H9 (cell line): ENCODE results near the gene CD300LG. TPM values are rescaled to one million over a fixed set of nuclear protein-coding genes. Genes with fewer than 3 reads are reported as not detected.

Source experiments
- DNase-seq: peaks from one replicate; pipeline ENCODE4 v3.0.0-alpha.2; 2017
- H2AFZ ChIP-seq: one replicate; pipeline ENCODE4 v1.6.1; 2013; ENCODE audit warnings: mild to moderate bottlenecking, low read length, control low read depth, moderate library complexity
- H2AK5ac ChIP-seq: 2 replicates; pipeline ENCODE4 v1.6.1; 2013; ENCODE audit warnings: low read length, control low read depth, mixed read lengths; ENCODE audit not compliant: insufficient read length
- H2BK120ac ChIP-seq: one replicate; pipeline ENCODE4 v1.6.1; 2013; ENCODE audit warnings: low read depth, mild to moderate bottlenecking, low read length, control low read depth, inconsistent platforms; ENCODE audit not compliant: poor library complexity, severe bottlenecking
- H2BK12ac ChIP-seq: 2 replicates; pipeline ENCODE4 v1.6.1; 2013; ENCODE audit warnings: low read length, control low read depth, mixed read lengths, low read depth; ENCODE audit not compliant: insufficient read length
- H2BK15ac ChIP-seq: 2 replicates; pipeline ENCODE4 v1.6.1; 2013; ENCODE audit warnings: low read depth, low read length, control low read depth
- H2BK20ac ChIP-seq: one replicate; pipeline ENCODE4 v1.6.1; 2013; ENCODE audit warnings: low read depth, mild to moderate bottlenecking, low read length, control low read depth, inconsistent platforms; ENCODE audit not compliant: poor library complexity, severe bottlenecking
- H2BK5ac ChIP-seq: 2 replicates; pipeline ENCODE4 v1.6.1; 2013; ENCODE audit warnings: low read length, control low read depth, mixed read lengths; ENCODE audit not compliant: insufficient read length
- H3K14ac ChIP-seq: 2 replicates; pipeline ENCODE4 v1.6.1; 2013; ENCODE audit warnings: low read length, control low read depth; ENCODE audit not compliant: insufficient read depth
- H3K18ac ChIP-seq: 2 replicates; pipeline ENCODE4 v1.6.1; 2013; ENCODE audit warnings: low read depth, mild to moderate bottlenecking, mixed read lengths, low read length, control low read depth; ENCODE audit not compliant: insufficient read length
- H3K23ac ChIP-seq: 2 replicates; pipeline ENCODE4 v1.6.1; 2013; ENCODE audit warnings: low read length, control low read depth, mixed read lengths, low read depth; ENCODE audit not compliant: insufficient read length
- H3K23me2 ChIP-seq: 2 replicates; pipeline ENCODE4 v1.6.1; 2013; ENCODE audit warnings: low read depth, mild to moderate bottlenecking, mixed read lengths, low read length, control low read depth; ENCODE audit not compliant: insufficient read length, poor library complexity, severe bottlenecking
- H3K27ac ChIP-seq: 2 replicates; pipeline ENCODE4 v1.5.1; 2013; ENCODE audit warnings: low read length, control low read depth, mixed read lengths, low read depth; ENCODE audit not compliant: insufficient read length
- H3K27me3 ChIP-seq: 2 replicates; pipeline ENCODE4 v1.6.1; 2013; ENCODE audit warnings: low read length, control low read depth, inconsistent platforms; ENCODE audit not compliant: insufficient read depth
- H3K4ac ChIP-seq: 2 replicates; pipeline ENCODE4 v1.6.1; 2013; ENCODE audit warnings: low read depth, mild to moderate bottlenecking, control low read depth, inconsistent platforms, low read length, moderate library complexity
- H3K4me1 ChIP-seq: 2 replicates; pipeline ENCODE4 v1.6.1; 2013; ENCODE audit warnings: low read length, control low read depth, inconsistent platforms; ENCODE audit not compliant: insufficient read depth
- H3K4me2 ChIP-seq: 2 replicates; pipeline ENCODE4 v1.6.1; 2013; ENCODE audit warnings: low read length, control low read depth, mixed read lengths; ENCODE audit not compliant: insufficient read length, insufficient read depth
- H3K56ac ChIP-seq: 2 replicates; pipeline ENCODE4 v1.6.1; 2013; ENCODE audit warnings: low read depth, mild to moderate bottlenecking, mixed read lengths, low read length, control low read depth; ENCODE audit not compliant: insufficient read length
- H3K79me1 ChIP-seq: 2 replicates; pipeline ENCODE4 v1.6.1; 2013; ENCODE audit warnings: low read depth, mild to moderate bottlenecking, moderate library complexity, low read length, control low read depth, inconsistent platforms; ENCODE audit not compliant: insufficient read depth, poor library complexity, severe bottlenecking
- H3K79me2 ChIP-seq: 2 replicates; pipeline ENCODE4 v1.6.1; 2013; ENCODE audit warnings: low read length, control low read depth, inconsistent platforms; ENCODE audit not compliant: insufficient read depth
- H3K9ac ChIP-seq: 2 replicates; pipeline ENCODE4 v1.6.1; 2013; ENCODE audit warnings: low read length, control low read depth, mixed read lengths; ENCODE audit not compliant: insufficient read length; ENCODE audit errors: extremely low read depth
- H3K9me3 ChIP-seq: one replicate; pipeline ENCODE4 v1.6.1; 2013; ENCODE audit warnings: low read depth, low read length, inconsistent platforms; ENCODE audit not compliant: control insufficient read depth
- H3T11ph ChIP-seq: one replicate; pipeline ENCODE4 v1.6.1; 2013; ENCODE audit warnings: mild to moderate bottlenecking, low read length, control low read depth, inconsistent platforms
- H4K20me1 ChIP-seq: one replicate; pipeline ENCODE4 v1.6.1; 2013; ENCODE audit not compliant: control insufficient read depth, insufficient read length, insufficient read depth
- H4K5ac ChIP-seq: 2 replicates; pipeline ENCODE4 v1.6.1; 2013; ENCODE audit warnings: low read depth, mild to moderate bottlenecking, mixed read lengths, low read length, control low read depth; ENCODE audit not compliant: insufficient read length
- H4K8ac ChIP-seq: replicated peaks from 2 replicates; pipeline ENCODE4 v1.6.1; 2013; ENCODE audit warnings: low read length, control low read depth, mixed read lengths, low read depth; ENCODE audit not compliant: insufficient read length
- H4K91ac ChIP-seq: 2 replicates; pipeline ENCODE4 v1.6.1; 2013; ENCODE audit warnings: low read depth, mild to moderate bottlenecking, moderate library complexity, mixed read lengths, low read length, control low read depth; ENCODE audit not compliant: insufficient read length
- H3K27ac Mint-ChIP-seq, 3 experiments: 2 replicates in 2 of 3; 3 replicates in 1 of 3; pipeline ENCODE4 v1.8.0; 2020 to 2021; ENCODE audit warnings: mixed read lengths in 3 of 3, mild to moderate bottlenecking in 1 of 3, moderate library complexity in 1 of 3
- H3K27me3 Mint-ChIP-seq: 2 replicates; pipeline ENCODE4 v1.8.0; 2021; ENCODE audit warnings: low read depth, mild to moderate bottlenecking, moderate library complexity, mixed read lengths
- H3K36me3 Mint-ChIP-seq, 3 experiments: 2 replicates in 2 of 3; 3 replicates in 1 of 3; pipeline ENCODE4 v1.8.0; 2020 to 2021; ENCODE audit warnings: low read depth in 3 of 3, mixed read lengths in 3 of 3; ENCODE audit not compliant: insufficient read depth in 1 of 3
- H3K4me1 Mint-ChIP-seq, 2 experiments: 2 replicates each; pipeline ENCODE4 v1.8.0; 2020; ENCODE audit warnings: mixed read lengths in 2 of 2
- H3K4me3 Mint-ChIP-seq, 2 experiments: 2 replicates in 1 of 2; 3 replicates in 1 of 2; pipeline ENCODE4 v1.8.0; 2020 to 2021; ENCODE audit warnings: mild to moderate bottlenecking in 2 of 2, mixed read lengths in 2 of 2, moderate library complexity in 1 of 2
- H3K9me3 Mint-ChIP-seq, 2 experiments: 2 replicates in 1 of 2; 3 replicates in 1 of 2; pipeline ENCODE4 v1.8.0; 2020; ENCODE audit warnings: mild to moderate bottlenecking in 2 of 2, mixed read lengths in 2 of 2, moderate library complexity in 1 of 2
- WGBS: extraction: QIAGEN DNeasy Blood & Tissue Kit; methylation state at CpG from one replicate; pipeline ENCODE4 v1.1.7; 2013; ENCODE audit warnings: missing lambda C conversion rate, low lambda C conversion rate, mixed read lengths; ENCODE audit not compliant: insufficient read length; ENCODE audit errors: extremely low coverage; 5-methylcytosine and 5-hydroxymethylcytosine counted together
- total RNA-seq: library from RNA; stranded (reverse); gene quantifications from 2 replicates; pipeline ENCODE4 v1.2.1, GENCODE V29; 2021
- TF ChIP-seq, protein P1 (sequence below): fragments of 200-600 bp; sonication (generic); conservative IDR thresholded peaks from 3 replicates; pipeline ENCODE4 v1.8.0; 2021; ENCODE audit warnings: antibody characterized with exemption, mild to moderate bottlenecking

Gene CD300LG
- total RNA-seq, 1 experiment from 2014 or later = not detected

DNA sequence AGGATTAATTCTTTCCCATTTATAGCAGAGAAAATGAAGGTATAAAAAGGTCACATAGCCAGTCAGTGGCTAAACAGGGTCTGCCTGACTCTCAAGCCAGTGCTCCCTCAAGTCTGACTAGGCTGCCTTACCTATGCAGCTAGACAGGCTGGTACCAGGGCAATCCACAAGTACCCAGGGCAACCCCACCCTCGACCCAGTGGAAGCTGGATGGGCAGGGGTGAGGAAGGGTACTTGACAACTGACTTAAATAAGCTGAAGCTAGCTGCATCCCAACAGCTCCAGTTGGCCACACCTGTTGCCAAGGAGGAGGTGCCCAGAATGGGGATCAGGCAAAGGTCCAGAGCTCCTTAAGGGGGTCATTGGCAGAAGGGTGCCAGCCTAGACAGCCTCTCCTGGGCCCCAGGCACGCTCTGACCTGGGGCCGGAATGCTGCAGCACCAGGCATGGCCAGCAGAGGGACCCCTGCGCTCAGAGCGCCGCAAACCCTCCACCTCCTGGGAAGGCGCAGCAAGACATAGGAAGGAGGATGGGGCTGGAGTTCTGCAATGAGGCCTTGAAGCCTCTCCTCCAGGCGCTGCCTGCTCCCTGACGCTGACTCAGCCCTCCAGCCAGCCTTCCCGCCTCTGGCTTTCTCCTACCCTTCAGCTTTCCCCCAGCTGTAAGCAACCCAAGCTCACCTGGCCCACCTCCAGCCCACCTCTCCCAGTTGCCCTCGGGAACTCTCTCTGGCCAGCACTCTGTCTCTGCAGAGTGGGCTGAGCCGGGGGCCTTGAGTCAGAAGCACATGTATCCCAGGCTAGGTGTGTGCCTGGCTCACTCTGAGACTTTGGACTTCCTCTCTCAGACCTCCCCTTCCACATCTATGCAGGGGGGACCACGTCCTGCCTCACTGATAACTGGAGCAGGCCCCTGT is 31.5 kb downstream of the CD300LG start:
- WGBS = no CpG with 5 or more reads among the region's 13 CpGs
- Histone ChIP-seq H3K27me3 (no peaks in the 10 kb centered on the region), H3K4me1 (peaks cover 3% of the 10 kb centered on the region; the same call in 1 of the 2 replicates), H4K20me1 (peaks cover 4% of the 10 kb centered on the region), H2AK5ac (no peak overlapping the region), H3K79me1 (no peaks in the 10 kb centered on the region), H3K4me2 (no peak overlapping the region), H4K5ac (no peak overlapping the region), H4K91ac (no peak overlapping the region), H3K23me2 (no peaks in the 10 kb centered on the region), H3K27ac (no peak overlapping the region), H3K9me3 (no peaks in the 10 kb centered on the region), H4K8ac (no peak overlapping the region), H2BK20ac (no peak overlapping the region), H3T11ph (no peak overlapping the region), H3K9ac (no peak overlapping the region), H3K23ac (no peak overlapping the region), H3K79me2 (no peaks in the 10 kb centered on the region), H3K18ac (no peak overlapping the region), H2AFZ (no peak overlapping the region), H2BK12ac (no peak overlapping the region), H2BK120ac (no peak overlapping the region), H2BK15ac (no peak overlapping the region), H3K4ac (no peak overlapping the region), H2BK5ac (no peak overlapping the region), H3K56ac (no peak overlapping the region), H3K14ac (no peak overlapping the region)
- H3K4me3 Mint-ChIP-seq = no peak overlapping the region
- TF ChIP-seq, protein P1, sequence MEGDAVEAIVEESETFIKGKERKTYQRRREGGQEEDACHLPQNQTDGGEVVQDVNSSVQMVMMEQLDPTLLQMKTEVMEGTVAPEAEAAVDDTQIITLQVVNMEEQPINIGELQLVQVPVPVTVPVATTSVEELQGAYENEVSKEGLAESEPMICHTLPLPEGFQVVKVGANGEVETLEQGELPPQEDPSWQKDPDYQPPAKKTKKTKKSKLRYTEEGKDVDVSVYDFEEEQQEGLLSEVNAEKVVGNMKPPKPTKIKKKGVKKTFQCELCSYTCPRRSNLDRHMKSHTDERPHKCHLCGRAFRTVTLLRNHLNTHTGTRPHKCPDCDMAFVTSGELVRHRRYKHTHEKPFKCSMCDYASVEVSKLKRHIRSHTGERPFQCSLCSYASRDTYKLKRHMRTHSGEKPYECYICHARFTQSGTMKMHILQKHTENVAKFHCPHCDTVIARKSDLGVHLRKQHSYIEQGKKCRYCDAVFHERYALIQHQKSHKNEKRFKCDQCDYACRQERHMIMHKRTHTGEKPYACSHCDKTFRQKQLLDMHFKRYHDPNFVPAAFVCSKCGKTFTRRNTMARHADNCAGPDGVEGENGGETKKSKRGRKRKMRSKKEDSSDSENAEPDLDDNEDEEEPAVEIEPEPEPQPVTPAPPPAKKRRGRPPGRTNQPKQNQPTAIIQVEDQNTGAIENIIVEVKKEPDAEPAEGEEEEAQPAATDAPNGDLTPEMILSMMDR = peak; percentile 93
- DNase-seq = peak; percentile 94
- H3K27ac Mint-ChIP-seq = peak overlapping the region in 2 of 3 experiments; percentile 45 to 65; a peak in 5 of 7 replicates
- peaks cover 9 to 14% of the 10 kb centered on the region in 2 experiments for H3K4me1 Mint-ChIP-seq
- peaks cover 3% of the 10 kb centered on the region for H3K27me3 Mint-ChIP-seq
- H3K9me3 Mint-ChIP-seq = no peaks in the 10 kb centered on the region
- peaks cover 5 to 14% (median 13%) of the 10 kb centered on the region in 3 experiments; a peak in 5 of 7 replicates for H3K36me3 Mint-ChIP-seq
